SK-N-MC (cell line): Measurements from ENCODE around the gene PER3.

Source experiments
- EZH2 ChIP-seq: fragments of 200-600 bp; sonication (generic); IDR thresholded peaks from one replicate; pipeline ENCODE4 v1.6.1; 2017; ENCODE audit warnings: antibody characterized with exemption
- FOXP2 ChIP-seq: optimal IDR thresholded peaks from 2 replicates; pipeline ENCODE3; 2011; ENCODE audit warnings: mild to moderate bottlenecking, moderate library complexity; ENCODE audit not compliant: insufficient read depth; ENCODE audit errors: extremely low read length, control extremely low read depth
- POLR2AphosphoS5 ChIP-seq: IDR thresholded peaks from 2 replicates; pipeline ENCODE4 v1.6.1; 2012; ENCODE audit warnings: mild to moderate bottlenecking, low read depth, low read length, borderline replicate concordance

GRCh38 chr1:7778133-7778628 lies 5.9 kb upstream of the PER3 start:
- TF ChIP-seq EZH2, result no peak
- no peak for TF ChIP-seq POLR2AphosphoS5
- TF ChIP-seq FOXP2, result no peak
